OCI-LY7 (cell line): ENCODE results near the gene ADAMTS7. TPM values are rescaled to one million over a fixed set of nuclear protein-coding genes. Genes with fewer than 3 reads are reported as not detected.
"Not testable (repeated sequence)": the region's sequence is repeated elsewhere in the genome, so short reads cannot be mapped to it uniquely, and the experiment has no call there.

Experiments
- BruUV-seq: library from RNA; stranded (reverse); fragments of 400-500 nt; replicated peaks from 2 replicates; lab custom pipeline; 2021; lab: Mats Ljungman, UMichigan
- CTCF ChIA-PET: fragments of 300-600 bp; sonication (Branson Sonifier 250); formaldehyde crosslinking; loops from one replicate; lab custom pipeline; 2022; ENCODE audit warnings: antibody characterized with exemption; ENCODE audit not compliant: unreplicated experiment; lab: Charles Lee
- POLR2A ChIA-PET: fragments of 300-600 bp; sonication (Branson Sonifier 250); formaldehyde crosslinking; loops from one replicate; lab custom pipeline; 2022; ENCODE audit warnings: antibody characterized with exemption; lab: Charles Lee
- DNase-seq: peaks from one replicate; pipeline ENCODE4 v3.0.0-alpha.2; 2015; ENCODE audit warnings: low spot score
- H2AFZ ChIP-seq: fragments of 200-600 bp; sonication (generic), shearing (Covaris generic); 2 replicates; pipeline ENCODE4 v1.6.1; 2014; ENCODE audit warnings: mild to moderate bottlenecking, antibody characterized with exemption, low read length, moderate library complexity
- H3K27ac ChIP-seq: fragments of 200-600 bp; sonication (generic); 2 replicates; pipeline ENCODE4 v1.5.1; 2014; ENCODE audit warnings: mixed run types, low read depth, mild to moderate bottlenecking, moderate library complexity, low read length, inconsistent platforms; ENCODE audit not compliant: poor library complexity, severe bottlenecking
- H3K36me3 ChIP-seq: fragments of 200-600 bp; sonication (generic); 2 replicates; pipeline ENCODE4 v1.6.1; 2014; ENCODE audit warnings: mild to moderate bottlenecking, antibody characterized with exemption, low read length, moderate library complexity, mixed read lengths; ENCODE audit not compliant: insufficient read depth
- H3K4me1 ChIP-seq: fragments of 200-600 bp; sonication (generic); 2 replicates; pipeline ENCODE4 v1.5.1; 2014; ENCODE audit warnings: mild to moderate bottlenecking, low read length; ENCODE audit not compliant: insufficient read depth, poor library complexity, severe bottlenecking
- H3K4me2 ChIP-seq: fragments of 200-600 bp; sonication (generic); 2 replicates; pipeline ENCODE4 v1.6.1; 2014; ENCODE audit warnings: mild to moderate bottlenecking, low read length
- H3K4me3 ChIP-seq: fragments of 200-600 bp; sonication (generic); 2 replicates; pipeline ENCODE4 v1.5.1; 2014; ENCODE audit warnings: mild to moderate bottlenecking, low read depth, low read length; ENCODE audit not compliant: poor library complexity, severe bottlenecking
- H3K79me2 ChIP-seq: fragments of 200-600 bp; sonication (generic); 2 replicates; pipeline ENCODE4 v1.6.1; 2016; ENCODE audit warnings: low read depth, mild to moderate bottlenecking, low read length, moderate library complexity, mixed read lengths; ENCODE audit not compliant: insufficient read depth
- H3K9me2 ChIP-seq: fragments of 200-600 bp; sonication (generic); 2 replicates; pipeline ENCODE4 v1.6.1; 2016; ENCODE audit warnings: mild to moderate bottlenecking, low read length, mixed read lengths; ENCODE audit not compliant: insufficient read depth
- H3K9me3 ChIP-seq: fragments of 200-600 bp; sonication (generic); 2 replicates; pipeline ENCODE4 v1.6.1; 2014; ENCODE audit warnings: mild to moderate bottlenecking, mixed run types, low read length, mixed read lengths
- H4K20me1 ChIP-seq: fragments of 200-600 bp; sonication (generic); 2 replicates; pipeline ENCODE4 v1.6.1; 2014; ENCODE audit warnings: mild to moderate bottlenecking, antibody characterized with exemption, low read length, moderate library complexity, mixed read lengths; ENCODE audit not compliant: insufficient read depth
- intact Hi-C: fragments of 100-400 bp; cut with micrococcal nuclease; formaldehyde crosslinking; loops from one replicate; pipeline ENCODE4 v1.10.0; 2022; ENCODE audit not compliant: unreplicated experiment
- total RNA-seq, 2 experiments: library from RNA; depleted of rRNA in 1 of 2; stranded (reverse); fragments of >200 nt in 1 of 2; shearing (Covaris generic) in 1 of 2; gene quantifications; 2 replicates each; pipeline ENCODE4 v1.2.3, GENCODE V29; 2014 to 2022
- TF ChIP-seq, protein P1 (sequence below): fragments of 200-600 bp; sonication (generic); conservative IDR thresholded peaks from 2 replicates; pipeline ENCODE4 v1.5.1; 2014; ENCODE audit warnings: mild to moderate bottlenecking, antibody characterized with exemption, low read length, moderate library complexity, mixed read lengths

The ADAMTS7 gene
- total RNA-seq, 2 experiments from 2014 or later: 0.08 to 0.19 TPM

DNA sequence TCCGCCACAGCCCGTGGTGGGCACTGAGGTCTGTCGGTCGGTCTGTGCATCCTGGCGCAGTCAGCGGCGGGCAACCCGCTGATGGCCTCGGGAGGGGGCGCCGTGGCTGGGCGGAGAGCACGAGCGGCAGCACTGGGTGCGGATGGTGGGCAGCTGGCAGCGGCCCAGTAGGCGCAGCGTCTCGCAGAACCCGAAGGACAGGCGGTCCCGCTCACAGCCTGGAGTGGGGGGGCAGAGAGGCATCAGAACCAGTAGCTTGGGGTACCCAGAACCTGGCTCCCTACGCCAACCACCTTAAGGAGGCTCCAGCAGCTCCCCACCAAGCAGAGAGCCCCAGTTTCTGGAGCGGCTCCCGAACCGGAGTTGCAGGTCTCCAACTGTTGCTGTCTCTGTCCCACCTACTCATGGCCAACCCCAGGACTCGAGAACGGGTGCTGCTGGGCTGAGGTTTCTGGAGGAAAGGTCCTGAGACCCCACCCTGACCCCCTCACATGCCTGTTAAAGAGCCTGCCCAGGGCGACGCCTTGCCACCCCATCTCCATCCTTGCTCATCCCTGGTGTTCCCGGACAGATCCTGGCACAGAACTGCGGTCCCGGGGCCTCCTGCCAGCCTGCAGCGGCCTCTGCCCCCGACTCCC, 51.8 kb downstream of the ADAMTS7 start:
- H4K20me1 ChIP-seq, BruUV-seq, H3K4me3 ChIP-seq, H3K9me2 ChIP-seq, DNase-seq, H3K79me2 ChIP-seq, CTCF ChIA-PET, H3K36me3 ChIP-seq, H3K9me3 ChIP-seq: not testable (repeated sequence)
- POLR2A ChIA-PET: interaction anchor here (0.5 kb wide), 1 partner anchor 216 kb away, joined by 3 read pairs; no protein-coding TSS in a partner anchor
- peaks cover 75% of the 10 kb centered on the region for H3K4me1 ChIP-seq
- H2AFZ ChIP-seq: peak overlapping the region; percentile 64; the same call in 1 of the 2 replicates
- peak overlapping the region; percentile 86 for H3K27ac ChIP-seq
- intact Hi-C loops: loop anchor here (10.0 kb wide), 1 partner anchor 245 kb away; no protein-coding TSS in a partner anchor
- H3K4me2 ChIP-seq: peak overlapping the region; percentile 31

DNA sequence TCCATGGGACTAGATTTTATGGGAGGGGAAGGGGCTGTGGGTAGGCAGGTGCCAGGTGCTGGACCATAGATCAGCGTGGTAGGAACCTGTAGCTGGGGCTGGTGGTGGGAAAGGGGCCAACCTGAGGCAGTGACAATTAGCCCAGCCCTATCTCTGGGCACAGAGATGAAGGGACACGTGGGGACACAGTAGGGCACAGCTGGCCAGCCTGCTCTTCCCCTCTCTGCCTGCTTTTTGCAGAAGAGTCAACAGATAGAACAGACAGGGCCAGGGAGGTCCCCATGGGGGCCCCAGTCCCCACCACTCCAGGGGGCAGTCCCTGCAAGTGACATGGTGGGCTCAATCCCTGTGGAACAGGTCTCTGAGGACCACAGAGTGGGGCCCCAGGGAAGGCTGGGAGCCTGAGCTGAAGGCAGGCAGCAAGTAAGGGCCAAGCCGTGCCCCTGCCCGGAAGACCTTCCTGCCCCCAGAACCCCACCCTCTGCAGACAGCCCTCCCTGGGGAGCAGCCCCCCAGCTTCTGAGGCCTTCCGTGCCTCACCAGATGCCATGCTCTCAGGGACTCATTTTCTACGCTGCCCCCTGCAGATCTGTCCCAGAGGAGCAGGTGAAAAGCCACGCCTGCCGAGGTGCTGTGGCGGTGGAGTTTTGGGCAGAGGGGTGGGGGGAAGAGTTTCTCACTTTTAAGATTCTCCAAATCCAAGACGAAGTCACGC, 52.6 kb downstream of the ADAMTS7 start:
- H3K79me2 ChIP-seq, BruUV-seq, H3K9me3 ChIP-seq, H4K20me1 ChIP-seq, H3K36me3 ChIP-seq, POLR2A ChIA-PET, CTCF ChIA-PET, H3K4me3 ChIP-seq, H3K9me2 ChIP-seq: not testable (repeated sequence)
- H2AFZ ChIP-seq: peak overlapping the region; percentile 64; the same call in 1 of the 2 replicates
- TF ChIP-seq, protein P1, sequence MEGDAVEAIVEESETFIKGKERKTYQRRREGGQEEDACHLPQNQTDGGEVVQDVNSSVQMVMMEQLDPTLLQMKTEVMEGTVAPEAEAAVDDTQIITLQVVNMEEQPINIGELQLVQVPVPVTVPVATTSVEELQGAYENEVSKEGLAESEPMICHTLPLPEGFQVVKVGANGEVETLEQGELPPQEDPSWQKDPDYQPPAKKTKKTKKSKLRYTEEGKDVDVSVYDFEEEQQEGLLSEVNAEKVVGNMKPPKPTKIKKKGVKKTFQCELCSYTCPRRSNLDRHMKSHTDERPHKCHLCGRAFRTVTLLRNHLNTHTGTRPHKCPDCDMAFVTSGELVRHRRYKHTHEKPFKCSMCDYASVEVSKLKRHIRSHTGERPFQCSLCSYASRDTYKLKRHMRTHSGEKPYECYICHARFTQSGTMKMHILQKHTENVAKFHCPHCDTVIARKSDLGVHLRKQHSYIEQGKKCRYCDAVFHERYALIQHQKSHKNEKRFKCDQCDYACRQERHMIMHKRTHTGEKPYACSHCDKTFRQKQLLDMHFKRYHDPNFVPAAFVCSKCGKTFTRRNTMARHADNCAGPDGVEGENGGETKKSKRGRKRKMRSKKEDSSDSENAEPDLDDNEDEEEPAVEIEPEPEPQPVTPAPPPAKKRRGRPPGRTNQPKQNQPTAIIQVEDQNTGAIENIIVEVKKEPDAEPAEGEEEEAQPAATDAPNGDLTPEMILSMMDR: peak; percentile 53
- H3K4me1 ChIP-seq: peaks cover 70% of the 10 kb centered on the region
- intact Hi-C loops: loop anchor here (10.0 kb wide), 1 partner anchor 246 kb away; no protein-coding TSS in a partner anchor
- peak overlapping the region; percentile 91 for H3K27ac ChIP-seq
- DNase-seq: peak; percentile 58
- H3K4me2 ChIP-seq: peak overlapping the region; percentile 31

DNA sequence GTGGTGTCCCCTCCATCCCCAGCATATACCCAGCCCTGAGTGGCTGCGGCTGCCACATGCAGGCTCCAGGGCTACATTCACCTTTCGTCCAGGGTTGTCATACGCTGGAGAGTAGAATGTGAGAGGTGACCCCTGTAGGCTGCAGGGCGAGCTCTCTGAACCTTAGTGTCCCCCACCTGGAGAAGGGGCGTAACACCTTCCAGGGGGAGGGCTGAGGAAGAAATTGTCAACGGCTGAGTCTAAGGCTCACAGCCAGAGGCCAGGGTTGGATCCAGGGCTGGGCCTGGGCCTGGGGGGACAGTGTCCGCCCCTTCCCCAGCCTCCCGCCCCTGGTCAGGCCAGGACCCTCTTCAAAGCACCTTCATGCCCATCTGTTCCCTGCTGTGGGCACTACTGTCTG, 53.2 kb downstream of the ADAMTS7 start:
- H3K9me3 ChIP-seq, BruUV-seq, POLR2A ChIA-PET, H4K20me1 ChIP-seq, DNase-seq, H3K79me2 ChIP-seq, H3K4me3 ChIP-seq, H3K9me2 ChIP-seq, CTCF ChIA-PET, H3K36me3 ChIP-seq, H2AFZ ChIP-seq: not testable (repeated sequence)
- Histone ChIP-seq H3K4me1 (peaks cover 70% of the 10 kb centered on the region), H3K27ac (peak overlapping the region; percentile 91), H3K4me2 (peak overlapping the region; percentile 59; the same call in 1 of the 2 replicates)
- intact Hi-C loops: loop anchor here (10.0 kb wide), 1 partner anchor 247 kb away; no protein-coding TSS in a partner anchor
